ENCODE data around the gene TCERG1L.

The TCERG1L gene

GRCh38 chr10:131314799-131315198 lies 3.3 kb upstream of the TCERG1L start:
- no peak for DNase-seq (ENCODE audit: low read depth)

GRCh38 chr10:131314148-131314547 lies 2.6 kb upstream of the TCERG1L start:
- no peak for DNase-seq (ENCODE audit: low read depth)

- DNase-seq (ENCODE audit: low read depth) = no peak
These were observed 1.9 kb upstream of the TCERG1L start for GRCh38 chr10:131313377-131313776.

- no peak for DNase-seq (ENCODE audit: low read depth)
These were observed 936 bp upstream of the TCERG1L start for GRCh38 chr10:131312478-131312836.

GRCh38 chr10:131311402-131311660 lies 190 bp downstream of the TCERG1L start:
- DNase-seq (ENCODE audit: low read depth) = no peak

GRCh38 chr10:131310551-131311401 lies 745 bp downstream of the TCERG1L start:
- no peak for DNase-seq (ENCODE audit: low read depth)

GRCh38 chr10:131310142-131310541 lies 1.4 kb downstream of the TCERG1L start:
- no peak for DNase-seq (ENCODE audit: low read depth)

GRCh38 chr10:131300508-131300907 lies 11.0 kb downstream of the TCERG1L start:
- DNase-seq (ENCODE audit: low read depth) = no peak

GRCh38 chr10:131290781-131291180 lies 20.7 kb downstream of the TCERG1L start:
- DNase-seq (ENCODE audit: low read depth) = no peak

GRCh38 chr10:131288648-131289047 lies 22.9 kb downstream of the TCERG1L start:
- DNase-seq (ENCODE audit: low read depth) = no peak

GRCh38 chr10:131282961-131283360 lies 28.6 kb downstream of the TCERG1L start:
- DNase-seq (ENCODE audit: low read depth) = no peak

- DNase-seq (ENCODE audit: low read depth) = no peak
These were observed 31.4 kb downstream of the TCERG1L start for GRCh38 chr10:131280101-131280500.

- DNase-seq (ENCODE audit: low read depth) = no peak
These were observed 32.0 kb downstream of the TCERG1L start for GRCh38 chr10:131279516-131279915.

- no peak for DNase-seq (ENCODE audit: low read depth)
These were observed 33.6 kb downstream of the TCERG1L start for GRCh38 chr10:131277969-131278368.

- DNase-seq (ENCODE audit: low read depth) = no peak
These were observed 34.2 kb downstream of the TCERG1L start for GRCh38 chr10:131277278-131277677.

GRCh38 chr10:131275691-131276090 lies 35.8 kb downstream of the TCERG1L start:
- no peak for DNase-seq (ENCODE audit: low read depth)

- DNase-seq (ENCODE audit: low read depth) = no peak
These were observed 36.6 kb downstream of the TCERG1L start for GRCh38 chr10:131274883-131275282.

GRCh38 chr10:131274133-131274880 lies 37.2 kb downstream of the TCERG1L start:
- no peak for DNase-seq (ENCODE audit: low read depth)

GRCh38 chr10:131273476-131273875 lies 38.0 kb downstream of the TCERG1L start:
- DNase-seq (ENCODE audit: low read depth) = no peak

GRCh38 chr10:131272897-131273451 lies 38.5 kb downstream of the TCERG1L start:
- DNase-seq (ENCODE audit: low read depth) = no peak

- DNase-seq (ENCODE audit: low read depth) = no peak
These were observed 39.6 kb downstream of the TCERG1L start for GRCh38 chr10:131271966-131272365.

- no peak for DNase-seq (ENCODE audit: low read depth)
These were observed 40.2 kb downstream of the TCERG1L start for GRCh38 chr10:131271195-131271880.

Measured in activated T-helper 1 cell treated with Interleukin-2 at 50 U/mL for 16 hours (primary cell).